Measurements from ENCODE around the gene NAGPA. TPM values are rescaled to one million over a fixed set of nuclear protein-coding genes. Genes with fewer than 3 reads are reported as not detected.

Gene NAGPA
- total and polyA plus RNA-seq, 10 of the 15 experiments (the other 5 are each of a cell fraction or from before 2014, with no cell fraction given): 0.03 to 11.6 (median 6.6) TPM

DNA sequence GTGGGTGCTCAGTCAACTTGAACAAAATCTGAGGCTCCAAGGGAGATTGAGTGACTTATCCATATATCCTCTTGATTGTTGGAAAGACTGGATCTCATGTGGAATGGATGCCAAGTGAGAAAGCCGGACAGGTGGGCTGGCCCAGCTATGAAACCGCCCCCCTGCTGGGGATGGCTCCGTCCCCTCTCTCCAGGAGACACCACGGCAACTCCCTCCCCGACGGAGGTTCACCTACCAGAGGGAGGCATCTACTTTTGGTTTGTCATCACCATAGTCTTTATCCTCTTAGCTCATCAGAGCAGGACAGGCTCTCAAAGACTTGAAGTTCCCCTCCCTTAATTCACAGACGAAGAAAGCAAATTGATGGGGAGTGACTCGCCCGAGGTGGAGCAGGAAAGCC is 36.1 kb upstream of the NAGPA start:
- no peaks in the 10 kb centered on the region for H3K27me3 ChIP-seq (replicated peaks in 1 of 2; ENCODE audit: control insufficient read depth in 2 of 2, insufficient read depth in 2 of 2, low read length in 1 of 2)
- intact Hi-C loops (cut with micrococcal nuclease; ENCODE audit: unreplicated experiment) (loop anchor here (10.0 kb wide), 1 partner anchor 95 kb away; no protein-coding TSS in a partner anchor), in situ Hi-C loops (cut with MboI) (no loop called here)
- WGBS (ENCODE audit: insufficient coverage, insufficient replicate concordance, low lambda C conversion rate, missing lambda C conversion rate): 98% methylated on average over 9 of the region's 9 CpGs
- H3K9me3 ChIP-seq (replicated peaks; ENCODE audit: control insufficient read depth, insufficient read depth, low read length): no peaks in the 10 kb centered on the region; the same call in 2 of the 3 replicates
- ChIA-PET SMC1A (ENCODE audit: uncharacterized antibody, unreplicated experiment) (no interaction called here), POLR2A (interaction anchor here (0.7 kb wide), 1 partner anchor 9 kb away, joined by 3 read pairs; no protein-coding TSS in a partner anchor), CTCF (no interaction called here), RAD21 (ENCODE audit: unreplicated experiment) (interaction anchor here (0.6 kb wide), 1 partner anchor 261 kb away, joined by 3 read pairs; no protein-coding TSS in a partner anchor)
- no peak overlapping the region for H3K27ac ChIP-seq (ENCODE audit: control insufficient read depth, insufficient read depth)
- no peak overlapping the region for H3K4me2 ChIP-seq (ENCODE audit: control insufficient read depth, insufficient read depth)
- no peak overlapping the region for H2AFZ ChIP-seq (ENCODE audit: control insufficient read depth, low read depth, low read length)
- no peak for TF ChIP-seq RUNX3 (IDR thresholded peaks at IDR 0.05; ENCODE audit: low read length)
- no peak for TF ChIP-seq EGR1 (IDR thresholded peaks at IDR 0.05; ENCODE audit: borderline replicate concordance in 1 of 2, low read depth in 2 of 2, low read length in 2 of 2)
- TF ChIP-seq CBFB (IDR thresholded peaks at IDR 0.05; ENCODE audit: low read depth): no peak
- TF ChIP-seq BHLHE40 (IDR thresholded peaks at IDR 0.05; ENCODE audit: borderline replicate concordance in 1 of 2, low read depth in 2 of 2, low read length in 1 of 2): no peak
- TF ChIP-seq POLR2AphosphoS5 (IDR thresholded peaks at IDR 0.05; ENCODE audit: low read length): no peak
- TF ChIP-seq TBL1XR1 (IDR thresholded peaks at IDR 0.05; ENCODE audit: low read depth, low read length): no peak
- TF ChIP-seq CREB1 (IDR thresholded peaks at IDR 0.05; ENCODE audit: low read depth): no peak
- TF ChIP-seq SP1 (IDR thresholded peaks at IDR 0.05; ENCODE audit: low read depth, low read length): no peak
- no peak for TF ChIP-seq CBX5 (IDR thresholded peaks at IDR 0.05; ENCODE audit: low read depth)
- no peak for TF ChIP-seq BACH1 (IDR thresholded peaks at IDR 0.05; ENCODE audit: borderline replicate concordance)
- TF ChIP-seq SUPT20H (IDR thresholded peaks at IDR 0.05; ENCODE audit: borderline replicate concordance, control insufficient read depth, low read depth, low read length): no peak
- H3K36me3 ChIP-seq (ENCODE audit: control insufficient read depth in 2 of 2, insufficient read depth in 2 of 2, low read length in 1 of 2): peaks cover 0 to 3% of the 10 kb centered on the region in 2 experiments; a peak in 1 of 4 replicates
- BruUV-seq (replicated peaks): no TSS peak
- H3K4me1 ChIP-seq (ENCODE audit: control insufficient read depth, insufficient read depth, low read length): peaks cover 14% of the 10 kb centered on the region
- DNase-seq (ENCODE audit: low read depth, low spot score): no peak
- H3K4me3 ChIP-seq: no peak overlapping the region
- no peak overlapping the region for H3K9ac ChIP-seq (ENCODE audit: control insufficient read depth, insufficient read depth, low read length)
- H3K79me2 ChIP-seq (ENCODE audit: control insufficient read depth, insufficient read depth, low read length): peaks cover 10% of the 10 kb centered on the region
- no peak for FAIRE-seq
- no peaks in the 10 kb centered on the region for H4K20me1 ChIP-seq (ENCODE audit: control insufficient read depth, insufficient read depth)
- no peak for ATAC-seq

Data from GM12878 (cell line).